Stimulated activated CD8-positive, alpha-beta memory T cell treated with anti-CD3 and anti-CD28 coated beads, Interleukin-4, amount 100 ng/mL, for 4 hours (primary cell): ENCODE results near the gene OOEP.

Experiments used
- DNase-seq, 2 donors: peaks; one replicate each; pipeline ENCODE4 v3.0.0-alpha.2; 2020; ENCODE audit warnings: low read depth in 2 of 2, low spot score in 1 of 2

OOEP gene

GRCh38 chr6:73367761-73368355 lies 1.8 kb downstream of the OOEP start:
- DNase-seq: no peak

GRCh38 chr6:73364549-73364948 lies 5.1 kb downstream of the OOEP start:
- DNase-seq: no peak

GRCh38 chr6:73364121-73364520 lies 5.6 kb downstream of the OOEP start:
- no peak for DNase-seq

GRCh38 chr6:73363537-73363875 lies 6.2 kb downstream of the OOEP start:
- no peak for DNase-seq

GRCh38 chr6:73362869-73363536 lies 6.7 kb downstream of the OOEP start:
- no peak for DNase-seq

- DNase-seq: no peak
These were observed 7.3 kb downstream of the OOEP start, which contains the start of gene KHDC3L for GRCh38 chr6:73362358-73362757. KHDC3L (plus strand) TSS chr6:73362658; CDS start chr6:73362730, 72 bp downstream.

DNA sequence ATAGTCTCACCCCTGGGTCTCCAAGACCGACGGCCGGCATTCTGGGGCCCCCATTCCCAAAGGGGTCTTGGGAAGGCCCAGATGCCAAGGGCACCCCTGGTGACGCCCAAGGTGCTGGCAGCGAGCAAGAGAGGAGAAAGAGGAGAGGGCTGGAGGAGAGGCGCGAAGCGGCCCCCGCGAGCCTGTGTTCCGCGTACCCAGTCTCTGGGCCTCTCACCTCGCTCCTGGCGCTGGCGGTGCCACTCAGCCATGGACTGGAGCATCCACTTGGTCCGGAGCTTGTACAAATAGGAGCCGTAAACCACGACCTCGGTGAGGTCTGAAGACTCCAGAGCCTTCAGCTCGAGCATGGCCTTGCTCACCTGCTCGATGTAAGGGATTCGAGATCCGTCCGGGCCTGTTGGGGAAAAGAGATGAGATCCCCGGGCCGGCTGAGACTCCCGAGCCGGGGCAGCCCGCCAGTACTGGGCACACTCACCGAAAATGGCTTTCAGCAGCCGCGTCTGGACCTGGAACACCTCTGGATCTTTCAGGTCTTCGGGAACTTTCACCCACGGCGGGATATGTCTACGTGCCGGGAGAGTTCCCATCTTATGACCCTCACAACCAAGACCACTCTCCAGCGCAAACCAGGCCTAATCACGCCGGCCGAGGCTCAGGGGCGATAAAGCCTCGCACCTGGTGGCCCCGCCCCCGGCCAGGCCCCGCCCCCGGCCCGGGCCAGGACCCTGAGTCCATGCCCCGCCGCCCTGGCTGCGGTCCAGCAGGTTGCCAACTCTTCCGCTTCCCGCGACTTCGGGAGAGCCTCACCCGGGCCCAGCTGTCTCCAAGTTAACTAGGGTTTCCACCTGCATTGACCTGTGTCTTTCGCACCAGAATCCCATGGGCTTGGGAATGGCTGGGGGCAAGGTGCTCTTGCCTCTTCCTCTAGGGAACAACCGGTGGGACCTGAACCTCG lies 15.8 kb downstream of the OOEP start, which contains the start of gene DPPA5:
DPPA5 (minus strand) TSS at position 641 of the 958 bp plus-strand sequence; CDS start at position 590, 51 bp downstream.
- DNase-seq: no peak

DNA sequence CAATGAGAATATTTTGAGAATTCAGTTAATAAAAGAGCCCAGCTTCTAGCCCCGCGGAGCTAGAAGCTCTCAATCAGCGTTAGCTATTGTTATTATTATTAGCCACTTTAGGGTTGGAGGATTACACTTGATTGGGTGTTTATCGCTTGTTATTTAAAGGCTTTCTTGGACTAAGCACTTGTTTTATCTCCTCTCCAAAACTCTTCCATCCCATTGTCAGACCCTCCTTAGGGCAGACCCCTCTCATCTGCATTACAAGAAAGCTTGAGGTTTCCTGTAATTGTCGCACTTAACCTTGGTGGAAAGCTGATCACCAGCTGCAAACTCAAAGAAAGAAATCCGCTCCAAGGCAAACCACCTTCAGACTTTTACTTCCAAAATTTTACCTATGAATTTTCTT lies 20.4 kb downstream of the OOEP start:
- DNase-seq: no peak

DNA sequence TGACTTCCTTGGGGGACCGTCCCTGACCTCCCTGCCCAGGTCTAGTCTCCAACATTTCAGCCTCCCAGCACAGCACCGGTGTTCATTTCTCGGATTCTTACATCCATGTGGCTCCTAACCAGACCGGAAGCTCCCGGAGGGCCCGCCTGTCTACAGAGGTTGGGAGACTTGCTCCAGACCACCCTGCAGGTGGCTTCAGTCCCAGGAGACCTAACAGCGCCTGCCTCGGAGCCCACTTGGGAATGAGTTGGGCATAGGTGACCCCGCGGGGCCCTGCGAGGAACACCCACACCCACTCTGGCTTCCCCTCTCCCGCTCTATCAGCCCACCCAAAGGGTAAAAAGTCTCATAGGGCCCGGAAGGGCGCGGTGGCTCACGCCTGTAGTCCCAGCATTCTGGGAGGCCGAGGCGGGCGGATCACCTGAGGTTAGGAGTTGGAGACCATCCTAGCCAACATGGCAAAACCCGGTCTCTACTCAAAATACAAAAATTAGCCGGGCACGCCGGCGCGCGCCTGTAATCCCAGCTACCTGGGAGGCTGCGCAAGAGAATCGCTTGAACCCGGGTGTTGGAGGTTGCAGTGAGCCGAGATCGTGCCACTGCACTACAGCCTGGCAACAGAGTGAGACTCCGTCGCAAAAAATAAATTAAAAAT lies 21.0 kb downstream of the OOEP start:
- no peak for DNase-seq

DNA sequence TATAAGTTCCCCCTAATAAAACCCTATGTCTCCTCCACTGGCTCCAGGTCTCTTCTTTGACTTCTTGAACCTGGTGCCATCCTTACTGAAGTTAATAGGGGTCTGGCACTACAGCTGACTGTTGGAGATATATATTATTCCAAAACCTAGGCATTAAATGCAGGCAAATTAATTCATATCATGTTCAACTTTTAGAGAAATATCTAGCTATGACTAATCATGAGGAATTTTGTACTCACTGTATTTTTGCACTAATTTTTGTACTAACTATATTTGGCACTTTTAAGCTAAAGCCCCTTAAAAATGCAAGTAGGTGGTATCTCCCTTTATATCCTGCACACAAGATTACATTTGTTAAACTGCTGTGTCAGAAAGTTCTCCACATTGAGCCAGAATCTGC lies 26.5 kb downstream of the OOEP start:
- DNase-seq: no peak

GRCh38 chr6:73342174-73342573 lies 27.5 kb downstream of the OOEP start:
- DNase-seq: no peak

GRCh38 chr6:73341335-73341734 lies 28.4 kb downstream of the OOEP start:
- DNase-seq: no peak

DNA sequence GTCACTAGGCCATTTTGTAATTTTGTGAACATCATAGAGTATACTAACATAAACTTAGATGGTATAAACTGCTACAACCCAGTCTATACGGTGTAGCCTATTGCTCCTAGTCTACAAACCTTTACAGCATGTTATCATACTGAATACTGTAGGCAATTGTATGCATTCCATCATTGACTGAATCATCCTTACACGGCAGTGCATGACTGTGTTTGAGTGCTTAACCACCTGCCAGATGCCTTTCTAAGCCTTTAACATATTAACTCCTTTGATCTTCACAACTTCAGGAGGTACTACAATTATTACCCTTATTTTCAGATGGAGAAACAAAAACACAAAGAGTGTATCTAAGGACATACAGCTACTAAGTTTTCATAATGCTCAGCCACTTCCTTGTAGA lies 29.6 kb downstream of the OOEP start:
- no peak for DNase-seq

- DNase-seq: no peak
These were observed 30.4 kb downstream of the OOEP start for GRCh38 chr6:73339340-73339739.

- DNase-seq: no peak
These were observed 40.5 kb downstream of the OOEP start for GRCh38 chr6:73329201-73329600.

DNA sequence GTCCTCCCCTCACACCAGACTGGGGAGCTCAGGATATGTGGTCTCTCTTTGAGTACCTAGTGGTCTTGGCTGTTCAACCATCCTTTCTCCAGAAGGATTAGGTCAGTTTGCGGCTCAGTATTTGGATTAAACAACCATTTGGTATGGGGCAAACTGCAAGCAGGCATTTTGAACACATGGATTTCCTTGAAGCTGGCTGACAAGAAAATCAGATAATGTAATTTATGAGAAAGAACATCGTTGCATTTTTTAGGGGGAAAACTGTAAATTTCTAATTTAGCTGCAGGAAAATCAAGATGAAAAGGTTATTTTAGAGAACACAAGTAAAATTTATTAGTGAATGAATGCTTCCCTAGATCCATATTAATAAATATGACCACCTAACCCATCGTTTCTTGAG lies 40.9 kb downstream of the OOEP start:
- DNase-seq: no peak

DNA sequence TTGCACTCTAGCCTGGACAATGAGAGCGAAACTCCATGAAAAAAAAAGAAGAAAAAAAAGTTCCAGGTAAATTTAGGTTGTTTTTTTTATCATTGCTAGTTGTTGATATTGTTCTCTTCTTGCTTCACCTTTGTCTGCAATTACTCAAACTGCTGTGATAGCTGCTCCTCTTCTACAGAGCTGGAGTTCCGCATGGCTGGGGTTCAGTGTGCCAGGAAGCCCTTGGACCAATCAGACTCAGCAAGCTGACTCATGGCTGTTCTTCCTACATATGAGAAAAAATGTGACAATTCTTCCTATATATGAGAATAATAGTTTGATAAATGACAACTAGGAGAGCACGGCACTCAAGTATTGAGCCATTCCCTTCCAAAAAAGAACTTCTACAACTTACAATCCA lies 44.0 kb downstream of the OOEP start:
- no peak for DNase-seq

- no peak for DNase-seq
These were observed 46.4 kb downstream of the OOEP start for GRCh38 chr6:73323323-73323722.
